GM12872 (cell line): ENCODE measurements around the gene GALNTL6.

Experiments used
- TF ChIP-seq, protein P1 (sequence below): IDR thresholded peaks from 3 replicates; pipeline ENCODE4 v1.5.1; 2011; ENCODE audit warnings: low read depth, mild to moderate bottlenecking, low read length, moderate library complexity; ENCODE audit not compliant: insufficient read depth

Gene GALNTL6

DNA sequence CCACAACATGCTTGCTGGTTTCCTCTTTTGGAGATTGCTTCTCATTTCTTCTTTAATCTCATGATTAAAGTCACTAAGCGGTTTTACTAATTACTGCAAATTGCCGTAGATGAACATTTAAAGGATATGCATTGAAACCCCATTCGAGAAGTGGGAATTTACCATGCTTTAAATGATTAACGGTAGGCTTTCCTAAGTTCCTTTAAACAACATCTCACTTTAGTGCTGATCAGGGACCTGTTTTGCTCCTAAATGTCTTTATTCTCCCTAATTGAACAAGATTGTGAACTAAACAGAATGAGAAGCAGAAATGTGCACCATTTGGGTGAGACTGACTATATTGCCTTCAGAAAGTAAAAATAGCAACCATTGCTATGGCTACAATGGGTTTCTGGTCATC, 430.3 kb downstream of the GALNTL6 start:
- TF ChIP-seq, protein P1, sequence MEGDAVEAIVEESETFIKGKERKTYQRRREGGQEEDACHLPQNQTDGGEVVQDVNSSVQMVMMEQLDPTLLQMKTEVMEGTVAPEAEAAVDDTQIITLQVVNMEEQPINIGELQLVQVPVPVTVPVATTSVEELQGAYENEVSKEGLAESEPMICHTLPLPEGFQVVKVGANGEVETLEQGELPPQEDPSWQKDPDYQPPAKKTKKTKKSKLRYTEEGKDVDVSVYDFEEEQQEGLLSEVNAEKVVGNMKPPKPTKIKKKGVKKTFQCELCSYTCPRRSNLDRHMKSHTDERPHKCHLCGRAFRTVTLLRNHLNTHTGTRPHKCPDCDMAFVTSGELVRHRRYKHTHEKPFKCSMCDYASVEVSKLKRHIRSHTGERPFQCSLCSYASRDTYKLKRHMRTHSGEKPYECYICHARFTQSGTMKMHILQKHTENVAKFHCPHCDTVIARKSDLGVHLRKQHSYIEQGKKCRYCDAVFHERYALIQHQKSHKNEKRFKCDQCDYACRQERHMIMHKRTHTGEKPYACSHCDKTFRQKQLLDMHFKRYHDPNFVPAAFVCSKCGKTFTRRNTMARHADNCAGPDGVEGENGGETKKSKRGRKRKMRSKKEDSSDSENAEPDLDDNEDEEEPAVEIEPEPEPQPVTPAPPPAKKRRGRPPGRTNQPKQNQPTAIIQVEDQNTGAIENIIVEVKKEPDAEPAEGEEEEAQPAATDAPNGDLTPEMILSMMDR: no peak

DNA sequence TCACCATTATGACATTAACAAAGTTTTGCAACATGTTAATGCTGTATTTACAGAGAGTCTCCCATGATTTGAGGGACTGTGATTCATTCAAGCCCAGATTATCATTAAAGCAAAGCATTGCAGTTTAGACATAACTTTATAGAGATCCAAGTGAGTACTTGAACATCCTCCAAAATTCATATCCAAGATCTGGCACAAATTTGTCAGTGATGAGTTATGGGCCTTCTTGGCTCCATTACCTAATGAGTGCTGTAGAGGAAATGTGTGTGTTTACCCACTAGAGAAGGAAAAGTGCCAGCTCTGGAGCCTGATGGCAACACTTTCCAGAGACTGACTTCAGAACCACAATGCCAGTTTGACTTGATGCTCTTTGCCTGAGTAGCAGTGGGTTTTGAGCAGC, 432.3 kb downstream of the GALNTL6 start:
- TF ChIP-seq, protein P1: no peak

DNA sequence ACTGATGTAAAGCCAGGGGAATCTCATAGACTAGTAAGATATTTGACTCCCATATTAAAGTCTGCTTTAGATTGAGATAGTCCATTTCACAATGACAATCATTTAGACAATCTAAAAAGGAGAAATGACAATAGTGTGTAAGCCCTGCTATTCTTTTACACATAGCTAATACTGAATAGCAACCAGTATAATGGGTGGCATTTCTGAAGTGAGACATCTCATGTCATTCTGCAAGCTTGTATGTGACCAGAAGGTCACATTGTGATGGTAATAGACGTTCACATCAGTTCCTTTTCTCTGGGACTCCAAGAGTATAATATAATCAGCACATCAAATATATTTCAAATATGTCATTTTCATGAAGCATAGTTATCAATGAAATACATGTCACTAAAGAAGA, 440.2 kb downstream of the GALNTL6 start:
- TF ChIP-seq, protein P1: no peak

DNA sequence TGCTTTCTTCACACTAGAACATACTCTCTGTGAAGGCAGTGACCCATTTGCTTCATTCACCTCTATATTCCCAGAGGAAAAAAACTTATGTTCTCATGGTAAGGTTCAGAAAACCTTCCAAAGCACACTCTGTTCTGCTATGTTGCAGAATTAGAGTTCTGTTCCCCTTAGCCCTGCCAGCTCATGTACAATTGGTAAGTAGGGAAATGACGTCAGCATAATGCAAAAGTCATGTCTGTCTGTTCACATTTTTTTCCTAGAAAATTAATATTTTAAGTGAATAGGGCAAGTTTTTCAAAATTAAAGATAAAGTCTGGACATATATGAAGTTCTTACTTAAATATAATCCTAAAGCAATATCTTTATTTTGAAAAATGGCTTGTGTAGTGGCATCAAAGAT, 443.6 kb downstream of the GALNTL6 start:
- TF ChIP-seq, protein P1: no peak

DNA sequence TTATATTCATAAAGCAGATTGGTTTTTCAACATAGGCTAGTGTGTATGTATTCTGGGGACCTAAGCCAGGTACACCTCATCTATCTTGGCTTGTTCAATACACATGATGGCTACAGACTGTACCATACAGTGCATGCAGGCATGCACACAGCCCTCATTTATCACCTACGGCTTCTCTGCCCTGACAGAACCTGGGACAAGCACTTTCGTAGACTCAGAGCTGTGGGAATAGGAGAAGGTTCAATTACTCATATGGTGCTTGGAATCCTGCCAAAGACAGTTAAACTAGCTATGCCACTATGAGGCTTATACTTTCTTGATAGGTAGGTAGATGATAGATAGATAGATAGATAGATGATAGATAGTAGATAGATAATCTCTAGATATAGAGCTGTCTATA, 457.2 kb downstream of the GALNTL6 start:
- TF ChIP-seq, protein P1: no peak

DNA sequence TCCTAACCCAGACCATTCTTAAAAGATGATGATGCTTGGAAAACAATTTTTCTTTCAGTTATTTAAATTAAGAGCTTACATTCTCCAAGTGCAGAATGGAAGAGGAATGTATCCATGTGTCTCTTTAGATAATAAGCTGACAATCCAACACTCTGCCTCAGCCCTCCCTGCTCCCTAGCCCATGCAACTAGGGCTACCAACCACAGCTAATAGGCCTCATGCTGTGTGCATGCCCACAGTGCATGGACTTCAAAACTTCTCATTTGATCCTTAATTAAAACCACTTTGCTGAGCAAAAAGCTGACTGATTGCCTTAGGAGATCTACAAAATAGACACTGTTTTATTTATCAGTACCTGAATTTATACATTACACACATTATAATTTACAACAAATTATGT, 473.9 kb downstream of the GALNTL6 start:
- TF ChIP-seq, protein P1: no peak

DNA sequence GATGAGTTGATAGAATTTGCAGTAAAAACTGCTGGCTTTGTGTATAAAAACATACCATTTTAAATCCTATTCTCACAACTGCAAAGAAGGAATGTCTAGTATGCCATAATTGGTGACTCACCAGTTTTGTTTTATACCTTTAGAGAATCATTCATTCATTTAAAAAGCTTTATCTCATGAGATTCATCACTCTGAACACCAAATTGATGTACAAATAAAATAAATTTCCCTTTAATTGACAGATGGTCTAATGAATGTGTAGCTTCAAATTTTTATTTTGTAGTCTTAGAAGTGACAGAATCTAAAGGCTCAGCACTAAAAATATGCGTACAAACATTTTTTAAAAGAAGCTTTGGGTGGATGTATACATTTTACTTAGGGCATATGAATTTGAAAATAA, 492.5 kb downstream of the GALNTL6 start:
- TF ChIP-seq, protein P1: no peak

DNA sequence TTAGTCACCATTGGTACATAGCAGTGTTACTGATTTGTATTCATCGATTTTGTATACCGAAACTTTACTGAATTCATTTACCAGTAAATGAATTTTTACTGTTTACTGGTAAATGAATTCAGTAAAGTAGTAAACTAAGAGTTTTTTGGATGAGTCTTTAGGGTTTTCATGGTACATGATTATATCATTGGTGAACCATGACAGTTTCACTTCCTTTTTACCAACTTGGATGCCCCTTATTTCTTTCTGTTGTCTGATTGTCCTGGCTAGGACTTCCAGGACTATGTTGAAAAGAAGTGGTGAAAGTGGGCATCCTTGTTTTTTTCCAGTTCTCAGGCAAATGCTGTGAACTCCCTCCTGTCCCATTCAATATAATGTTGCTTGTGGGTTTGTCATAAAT, 494.9 kb downstream of the GALNTL6 start:
- TF ChIP-seq, protein P1: no peak
